Upper lobe of left lung (tissue), 4 donors: ENCODE data around the gene LHFPL3.

ENCODE experiments used
- CTCF ChIP-seq, 6 experiments: fragments of 450-650 bp in 4 of 6; fragments of 200-600 bp in 2 of 6; sonication (generic) in 2 of 6; IDR thresholded peaks; one replicate each; pipeline ENCODE4 v1.5.1; 2016 to 2019; ENCODE audit warnings: antibody characterized with exemption in 6 of 6
- POLR2A ChIP-seq, 4 donors: fragments of 450-650 bp; IDR thresholded peaks; one replicate each; pipeline ENCODE4 v1.5.1; 2016 to 2017; ENCODE audit warnings: antibody characterized with exemption in 4 of 4, mild to moderate bottlenecking in 2 of 4
- POLR2AphosphoS5 ChIP-seq, 2 donors: sonication (generic); formaldehyde crosslinking; IDR thresholded peaks; one replicate each; pipeline ENCODE4 v1.5.1; 2017; ENCODE audit warnings: antibody characterized with exemption in 2 of 2

GRCh38 chr7:104784686-104785085 lies 456.3 kb downstream of the LHFPL3 start:
- TF ChIP-seq CTCF (IDR thresholded peaks at IDR 0.05) (no peak), POLR2AphosphoS5 (IDR thresholded peaks at IDR 0.05) (no peak), POLR2A (IDR thresholded peaks at IDR 0.05) (no peak)
